IPS DF 19.7 (cell line): Measurements from ENCODE around the gene PPP1R3F.

Experiments used
- DNase-seq: peaks from one replicate; pipeline ENCODE4 v3.0.0-alpha.2; 2013; ENCODE audit warnings: low read depth, low spot score

PPP1R3F gene, protein sequence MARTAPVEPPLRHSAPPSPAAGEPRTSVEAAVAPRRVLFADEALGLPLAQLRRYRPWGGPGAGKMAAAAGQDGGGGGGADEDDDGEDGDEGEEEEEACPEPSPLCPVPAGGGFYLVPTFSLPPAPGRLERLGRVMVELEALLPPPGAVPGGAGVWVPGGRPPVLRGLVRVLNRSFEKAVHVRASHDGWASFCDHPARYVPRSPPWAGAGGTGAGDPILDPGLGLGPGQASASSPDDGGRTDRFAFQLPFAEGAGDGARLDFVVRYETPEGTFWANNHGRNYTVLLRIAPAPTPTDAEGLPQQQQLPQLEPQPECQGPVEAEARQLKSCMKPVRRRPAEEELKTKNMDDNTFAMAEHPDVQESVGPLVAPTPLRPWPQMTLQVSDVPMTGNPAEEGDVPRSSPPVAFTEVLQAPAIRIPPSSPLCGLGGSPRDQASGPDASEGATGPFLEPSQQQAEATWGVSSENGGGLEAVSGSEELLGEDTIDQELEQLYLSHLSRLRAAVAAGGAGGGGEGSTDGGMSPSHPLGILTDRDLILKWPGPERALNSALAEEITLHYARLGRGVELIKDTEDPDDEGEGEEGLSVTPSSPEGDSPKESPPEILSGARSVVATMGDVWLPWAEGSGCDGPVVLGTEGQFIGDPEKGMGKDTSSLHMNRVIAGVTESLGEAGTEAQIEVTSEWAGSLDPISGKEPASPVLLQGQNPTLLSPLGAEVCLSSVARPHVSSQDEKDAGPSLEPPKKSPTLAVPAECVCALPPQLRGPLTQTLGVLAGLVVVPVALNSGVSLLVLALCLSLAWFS

GRCh38 chrX:49269767-49270248, at the start of gene PPP1R3F:
Gene PPP1R3F, plus strand, starts transcription at chrX:49269793. Its CDS starts 77 bp downstream, at chrX:49269870.
- DNase-seq, result no peak

DNA sequence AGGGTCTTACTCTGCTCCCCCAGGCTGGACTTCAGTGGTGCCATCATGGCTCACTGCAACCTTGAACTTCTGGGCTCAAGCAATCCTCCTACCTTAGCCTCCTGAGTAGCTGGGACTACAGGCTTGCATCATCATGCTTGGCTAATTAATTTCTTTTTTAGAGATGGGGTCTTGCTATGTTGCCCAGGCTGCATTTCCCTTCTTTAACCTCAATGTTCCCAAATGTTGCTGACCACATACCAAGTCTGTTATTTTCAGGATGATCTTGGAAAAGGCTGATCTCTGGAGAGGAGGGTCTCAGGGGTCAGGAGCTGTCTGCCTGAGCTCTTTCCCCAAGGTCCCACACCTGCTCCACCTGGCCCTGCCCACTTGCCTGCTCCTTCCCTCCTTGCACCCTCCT, 49.5 kb upstream of the PPP1R3F start:
- no peak for DNase-seq

DNA sequence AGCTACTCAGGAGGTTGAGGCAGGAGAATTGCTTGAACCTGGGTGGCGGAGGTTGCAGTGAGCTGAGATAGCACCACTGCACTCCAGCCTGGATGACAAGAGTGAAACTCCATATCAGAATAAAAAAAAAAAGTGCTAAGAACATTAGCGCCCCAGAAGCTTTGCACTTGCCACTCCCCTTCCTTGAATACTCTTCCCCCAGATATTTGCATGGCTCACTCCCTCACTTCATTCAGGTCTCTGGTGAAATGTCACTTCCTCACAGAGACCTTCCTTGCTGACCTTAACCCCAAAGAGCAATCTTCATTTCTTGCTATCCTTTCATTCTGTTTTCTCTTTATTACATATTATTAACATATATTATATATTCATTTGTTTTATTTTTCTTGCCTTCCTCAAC, 47.7 kb upstream of the PPP1R3F start:
- DNase-seq, result no peak

- DNase-seq, result no peak
Measured at GRCh38 chrX:49225858-49226257, 43.7 kb upstream of the PPP1R3F start.

- no peak for DNase-seq
Measured at GRCh38 chrX:49226946-49227345, 42.6 kb upstream of the PPP1R3F start.

- no peak for DNase-seq
Measured at GRCh38 chrX:49227726-49228125, 41.9 kb upstream of the PPP1R3F start.

GRCh38 chrX:49228185-49228584, 41.4 kb upstream of the PPP1R3F start:
- no peak for DNase-seq

DNA sequence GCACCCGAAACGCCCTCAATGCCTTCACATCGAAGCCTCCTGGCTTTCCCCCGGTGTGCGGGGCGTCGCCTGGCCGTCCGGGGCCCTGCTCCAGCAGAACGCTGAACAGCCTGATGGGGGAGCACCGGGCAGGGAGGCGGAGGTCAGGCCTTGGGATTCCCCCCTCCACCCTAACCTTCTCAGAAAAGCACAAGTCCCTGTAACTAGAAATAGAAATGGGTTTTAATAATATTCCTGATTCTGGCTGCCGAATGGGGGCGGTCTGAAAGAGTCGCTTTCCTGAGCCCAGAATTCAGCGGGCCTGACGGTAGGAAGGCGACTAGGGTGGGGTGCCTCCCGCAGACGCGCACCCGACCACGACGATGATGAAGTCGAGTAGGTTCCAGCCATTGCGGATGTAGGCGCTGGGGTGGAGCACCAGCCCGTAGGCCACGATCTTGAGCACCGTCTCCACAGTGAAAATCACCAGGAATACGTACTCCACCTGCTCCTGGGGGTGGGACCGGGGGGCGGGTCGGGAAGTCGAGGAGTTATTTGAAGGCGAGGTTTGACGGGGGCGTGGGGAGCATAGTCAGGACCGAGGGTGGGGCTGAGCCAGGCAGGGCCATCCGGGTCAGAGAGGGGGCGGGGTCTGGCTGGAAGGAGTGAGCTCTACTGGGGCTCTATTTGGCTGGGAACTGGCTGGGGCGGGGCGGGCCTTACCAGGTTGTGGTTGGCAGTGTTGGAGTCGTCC, 38.9 kb upstream of the PPP1R3F start:
- DNase-seq, result no peak

- DNase-seq, result no peak
Measured at GRCh38 chrX:49231333-49232000, 38.1 kb upstream of the PPP1R3F start.

- DNase-seq, result no peak
Measured at GRCh38 chrX:49232525-49232924, 37.1 kb upstream of the PPP1R3F start.

DNA sequence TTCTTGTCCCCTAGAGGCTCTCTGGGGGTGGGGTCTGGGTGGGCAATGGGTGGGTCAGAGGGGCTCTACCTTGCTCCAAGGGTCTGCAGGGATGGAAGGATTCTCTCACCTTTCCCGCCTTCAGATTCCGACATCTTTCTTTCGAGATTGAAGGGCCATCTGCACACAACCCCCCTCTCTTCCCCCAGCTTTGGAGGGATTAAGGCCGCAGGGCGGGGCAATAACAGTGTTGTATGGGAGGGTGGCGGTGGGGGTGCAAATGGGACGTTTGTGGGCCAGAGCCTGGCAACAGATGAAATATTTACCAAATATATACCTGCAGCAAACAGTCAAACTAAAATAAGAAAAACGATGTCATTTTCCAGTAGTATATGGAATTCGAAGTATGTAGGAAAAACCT, 36.4 kb upstream of the PPP1R3F start, which contains the start of gene CACNA1F:
CACNA1F (minus strand) TSS at position 165 of the 400 bp plus-strand sequence; CDS start at position 134, 31 bp downstream.
- DNase-seq, result no peak

- no peak for DNase-seq
Measured at GRCh38 chrX:49233887-49234555, 35.6 kb upstream of the PPP1R3F start.

DNA sequence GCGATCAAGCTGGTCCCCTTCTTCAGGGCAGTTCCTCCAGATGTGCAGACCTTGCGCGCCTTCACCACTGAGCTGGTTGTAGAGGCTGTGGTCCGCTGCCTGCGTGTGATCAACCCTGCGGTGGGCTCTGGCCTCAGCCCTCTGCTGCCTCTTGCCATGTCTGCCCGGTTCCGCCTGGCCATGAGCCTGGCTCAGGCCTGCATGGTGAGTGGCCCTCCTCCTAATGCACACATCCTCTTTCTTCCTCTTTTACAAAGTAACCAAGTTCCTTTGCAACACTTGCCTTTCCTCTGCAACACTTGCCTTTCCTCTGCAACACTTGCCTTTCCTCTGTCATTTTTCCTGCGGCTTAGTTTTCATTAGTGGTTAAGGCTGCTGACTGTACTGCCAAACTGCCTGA, 32.5 kb upstream of the PPP1R3F start:
- DNase-seq, result no peak

DNA sequence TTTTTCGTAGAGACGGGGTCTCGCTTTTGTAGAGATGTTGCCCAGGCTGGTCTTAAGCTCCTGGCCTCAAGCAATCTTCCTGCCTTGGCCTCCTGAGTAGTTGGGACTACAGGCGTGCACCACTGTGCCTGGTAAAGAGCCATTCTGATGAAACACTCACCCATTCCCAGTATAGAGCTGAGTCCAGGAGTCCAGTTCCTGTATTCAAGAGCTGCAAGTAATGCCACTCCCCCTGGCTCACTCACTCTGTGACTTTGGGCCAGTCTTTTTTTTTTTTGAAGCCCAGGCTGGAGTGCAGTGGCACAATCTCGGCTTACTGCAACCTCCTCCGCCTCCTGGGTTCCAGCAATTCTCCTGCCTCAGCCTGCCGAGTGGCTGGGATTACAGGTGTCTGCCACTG, 30.9 kb upstream of the PPP1R3F start:
- DNase-seq, result no peak

GRCh38 chrX:49242545-49243066, 27.0 kb upstream of the PPP1R3F start:
- no peak for DNase-seq

DNA sequence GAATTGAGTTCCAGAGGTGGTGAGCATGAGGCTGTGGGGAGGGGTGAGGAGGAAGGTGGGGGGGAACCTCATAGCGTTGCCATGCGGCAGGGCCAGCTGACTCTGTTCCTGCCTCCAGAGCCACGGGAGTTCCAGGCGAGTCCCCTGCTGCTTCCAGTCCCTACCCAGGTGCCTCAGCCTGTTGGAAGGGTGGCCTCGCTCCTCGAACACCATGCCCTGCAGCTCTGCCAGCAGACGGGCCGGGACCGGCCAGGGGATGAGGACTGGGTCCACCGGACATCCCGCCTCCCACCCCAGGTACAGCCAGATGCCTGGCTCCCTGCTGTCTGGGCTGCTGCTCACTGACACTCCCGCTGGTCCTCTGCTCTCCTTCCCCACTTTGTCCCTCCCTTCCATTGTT, 26.4 kb upstream of the PPP1R3F start:
- no peak for DNase-seq

- DNase-seq, result no peak
Measured at GRCh38 chrX:49244207-49244606, 25.4 kb upstream of the PPP1R3F start.

DNA sequence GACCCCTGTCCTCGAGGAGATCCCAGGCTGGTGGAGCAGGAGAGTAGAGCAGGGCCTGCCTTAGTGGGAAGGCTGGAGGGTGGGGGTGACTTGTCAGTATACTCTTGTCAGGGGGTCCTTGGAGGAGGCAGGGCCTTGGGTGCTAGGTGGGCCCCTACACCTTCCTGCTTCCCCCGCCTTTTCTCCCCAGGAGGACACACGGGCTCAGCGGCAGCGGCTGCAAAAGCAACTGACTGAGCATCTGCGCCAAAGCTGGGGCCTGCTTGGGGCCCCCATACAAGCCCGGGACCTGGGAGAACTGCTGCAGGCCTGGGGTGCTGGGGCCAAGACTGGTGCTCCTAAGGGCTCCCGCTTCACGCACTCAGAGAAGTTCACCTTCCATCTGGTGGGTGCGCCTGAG, 23.1 kb upstream of the PPP1R3F start:
- no peak for DNase-seq

- no peak for DNase-seq
Measured at GRCh38 chrX:49247346-49247745, 22.2 kb upstream of the PPP1R3F start.
